Osteocyte (in vitro differentiated cells): Measurements from ENCODE around the gene SYNRG. TPM values are rescaled to one million over a fixed set of nuclear protein-coding genes. Genes with fewer than 3 reads are reported as not detected.
A peak's percentile ranks its signal among the peaks of the same experiment; 100 is the strongest.

Experiments
- DNase-seq: peaks from one replicate; pipeline ENCODE4 v3.0.0; 2021; ENCODE audit warnings: mixed read lengths; ENCODE audit not compliant: unreplicated experiment; ENCODE audit errors: extremely low spot score
- H3K27ac Mint-ChIP-seq: one replicate; pipeline ENCODE4 v1.8.0; 2021; ENCODE audit warnings: mild to moderate bottlenecking, mixed read lengths; ENCODE audit not compliant: unreplicated experiment
- H3K27me3 Mint-ChIP-seq: one replicate; pipeline ENCODE4 v1.8.0; 2021; ENCODE audit warnings: mixed read lengths; ENCODE audit not compliant: unreplicated experiment
- H3K36me3 Mint-ChIP-seq: one replicate; pipeline ENCODE4 v1.8.0; 2021; ENCODE audit warnings: mixed read lengths; ENCODE audit not compliant: unreplicated experiment
- H3K4me1 Mint-ChIP-seq: one replicate; pipeline ENCODE4 v1.8.0; 2021; ENCODE audit warnings: mixed read lengths; ENCODE audit not compliant: unreplicated experiment
- H3K4me3 Mint-ChIP-seq: one replicate; pipeline ENCODE4 v1.8.0; 2021; ENCODE audit warnings: mild to moderate bottlenecking, moderate library complexity, mixed read lengths; ENCODE audit not compliant: unreplicated experiment
- H3K9me3 Mint-ChIP-seq: one replicate; pipeline ENCODE4 v1.8.0; 2021; ENCODE audit warnings: mixed read lengths; ENCODE audit not compliant: unreplicated experiment
- total RNA-seq: library from RNA; stranded (reverse); gene quantifications from 2 replicates; pipeline ENCODE4 v1.2.1, GENCODE V29; 2021
- TF ChIP-seq, protein P1 (sequence below): fragments of 200-600 bp; sonication (generic); IDR thresholded peaks from 2 replicates; pipeline ENCODE4 v1.5.0; 2021; ENCODE audit warnings: antibody characterized with exemption, mild to moderate bottlenecking, moderate library complexity

Gene SYNRG
- total RNA-seq, 1 donor from 2014 or later = 51.9 TPM

GRCh38 chr17:37571674-37572073, 37.5 kb downstream of the SYNRG start:
- Mint-ChIP-seq H3K4me1 (no peaks in the 10 kb centered on the region), H3K4me3 (no peak overlapping the region), H3K36me3 (peaks cover 70% of the 10 kb centered on the region), H3K9me3 (peaks cover 15% of the 10 kb centered on the region), H3K27ac (no peak overlapping the region), H3K27me3 (no peaks in the 10 kb centered on the region)
- DNase-seq = no peak
- TF ChIP-seq, protein P1, sequence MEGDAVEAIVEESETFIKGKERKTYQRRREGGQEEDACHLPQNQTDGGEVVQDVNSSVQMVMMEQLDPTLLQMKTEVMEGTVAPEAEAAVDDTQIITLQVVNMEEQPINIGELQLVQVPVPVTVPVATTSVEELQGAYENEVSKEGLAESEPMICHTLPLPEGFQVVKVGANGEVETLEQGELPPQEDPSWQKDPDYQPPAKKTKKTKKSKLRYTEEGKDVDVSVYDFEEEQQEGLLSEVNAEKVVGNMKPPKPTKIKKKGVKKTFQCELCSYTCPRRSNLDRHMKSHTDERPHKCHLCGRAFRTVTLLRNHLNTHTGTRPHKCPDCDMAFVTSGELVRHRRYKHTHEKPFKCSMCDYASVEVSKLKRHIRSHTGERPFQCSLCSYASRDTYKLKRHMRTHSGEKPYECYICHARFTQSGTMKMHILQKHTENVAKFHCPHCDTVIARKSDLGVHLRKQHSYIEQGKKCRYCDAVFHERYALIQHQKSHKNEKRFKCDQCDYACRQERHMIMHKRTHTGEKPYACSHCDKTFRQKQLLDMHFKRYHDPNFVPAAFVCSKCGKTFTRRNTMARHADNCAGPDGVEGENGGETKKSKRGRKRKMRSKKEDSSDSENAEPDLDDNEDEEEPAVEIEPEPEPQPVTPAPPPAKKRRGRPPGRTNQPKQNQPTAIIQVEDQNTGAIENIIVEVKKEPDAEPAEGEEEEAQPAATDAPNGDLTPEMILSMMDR = no peak

- Mint-ChIP-seq H3K36me3 (peaks cover 65% of the 10 kb centered on the region), H3K27ac (no peak overlapping the region), H3K4me3 (no peak overlapping the region), H3K27me3 (no peaks in the 10 kb centered on the region), H3K4me1 (no peaks in the 10 kb centered on the region), H3K9me3 (peaks cover 15% of the 10 kb centered on the region)
- TF ChIP-seq, protein P1 = peak; percentile 59
- no peak for DNase-seq
These were observed 38.6 kb downstream of the SYNRG start for GRCh38 chr17:37570527-37571093.

GRCh38 chr17:37568350-37569053, 40.7 kb downstream of the SYNRG start:
- Mint-ChIP-seq H3K27ac (no peak overlapping the region), H3K27me3 (no peaks in the 10 kb centered on the region), H3K36me3 (peaks cover 57% of the 10 kb centered on the region), H3K4me3 (no peak overlapping the region), H3K4me1 (no peaks in the 10 kb centered on the region), H3K9me3 (no peaks in the 10 kb centered on the region)
- TF ChIP-seq, protein P1 = no peak
- no peak for DNase-seq

GRCh38 chr17:37567538-37567937, 41.7 kb downstream of the SYNRG start:
- no peak for DNase-seq
- no peak overlapping the region for H3K27ac Mint-ChIP-seq
- no peaks in the 10 kb centered on the region for H3K4me1 Mint-ChIP-seq
- no peak overlapping the region for H3K4me3 Mint-ChIP-seq
- TF ChIP-seq, protein P1 = no peak
- H3K27me3 Mint-ChIP-seq = no peaks in the 10 kb centered on the region
- H3K36me3 Mint-ChIP-seq = peaks cover 48% of the 10 kb centered on the region
- no peaks in the 10 kb centered on the region for H3K9me3 Mint-ChIP-seq

DNA sequence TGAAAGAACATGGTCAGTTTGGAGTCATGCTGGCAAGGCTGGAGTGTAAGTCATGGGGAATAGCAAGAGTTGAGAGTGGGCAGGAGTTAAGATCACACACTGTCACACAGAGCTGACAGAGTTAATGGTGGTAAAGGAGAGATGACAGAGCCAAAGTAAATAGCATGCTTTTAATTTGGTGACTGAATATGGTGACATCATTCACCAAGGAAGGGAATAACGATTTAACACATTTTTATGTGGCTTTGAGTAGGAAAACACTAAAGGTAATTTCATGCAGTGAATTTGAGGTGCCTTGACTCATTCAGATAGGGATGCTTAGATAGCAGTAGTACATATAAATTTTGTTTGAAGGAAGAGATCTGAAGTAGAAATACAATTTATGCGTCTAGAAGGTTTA, 42.1 kb downstream of the SYNRG start:
- Mint-ChIP-seq H3K36me3 (peaks cover 48% of the 10 kb centered on the region), H3K27me3 (no peaks in the 10 kb centered on the region), H3K4me1 (no peaks in the 10 kb centered on the region), H3K4me3 (no peak overlapping the region), H3K27ac (no peak overlapping the region), H3K9me3 (no peaks in the 10 kb centered on the region)
- no peak for DNase-seq
- TF ChIP-seq, protein P1 = no peak
